LNCAP (cell line): ENCODE results near the gene C14orf119.
A peak's percentile ranks its signal among the peaks of the same experiment; 100 is the strongest.

Experiments used
- CTCF ChIP-seq: fragments of 450-650 bp; IDR thresholded peaks from 2 replicates; pipeline ENCODE4 v1.5.1; 2017; ENCODE audit warnings: mild to moderate bottlenecking

The C14orf119 gene

GRCh38 chr14:23071921-23072539 lies 23.3 kb upstream of the C14orf119 start:
- TF ChIP-seq CTCF, result no peak

GRCh38 chr14:23074906-23075305 lies 20.4 kb upstream of the C14orf119 start:
- no peak for TF ChIP-seq CTCF

- TF ChIP-seq CTCF, result peak; percentile 77
These were observed 18.4 kb upstream of the C14orf119 start for GRCh38 chr14:23076785-23077408.

GRCh38 chr14:23077962-23078361 lies 17.3 kb upstream of the C14orf119 start:
- TF ChIP-seq CTCF, result no peak

- TF ChIP-seq CTCF, result no peak
These were observed 16.6 kb upstream of the C14orf119 start for GRCh38 chr14:23078692-23079116.

GRCh38 chr14:23079716-23080115 lies 15.6 kb upstream of the C14orf119 start:
- TF ChIP-seq CTCF, result no peak

- no peak for TF ChIP-seq CTCF
These were observed 14.8 kb upstream of the C14orf119 start for GRCh38 chr14:23080474-23080873.
